H9 (cell line): ENCODE results near the gene MAP7. TPM values are rescaled to one million over a fixed set of nuclear protein-coding genes. Genes with fewer than 3 reads are reported as not detected.

ENCODE experiments used
- DNase-seq: peaks from one replicate; pipeline ENCODE4 v3.0.0-alpha.2; 2017
- H2AFZ ChIP-seq: one replicate; pipeline ENCODE4 v1.6.1; 2013; ENCODE audit warnings: mild to moderate bottlenecking, low read length, control low read depth, moderate library complexity
- H2AK5ac ChIP-seq: 2 replicates; pipeline ENCODE4 v1.6.1; 2013; ENCODE audit warnings: low read length, control low read depth, mixed read lengths; ENCODE audit not compliant: insufficient read length
- H2BK120ac ChIP-seq: one replicate; pipeline ENCODE4 v1.6.1; 2013; ENCODE audit warnings: low read depth, mild to moderate bottlenecking, low read length, control low read depth, inconsistent platforms; ENCODE audit not compliant: poor library complexity, severe bottlenecking
- H2BK12ac ChIP-seq: 2 replicates; pipeline ENCODE4 v1.6.1; 2013; ENCODE audit warnings: low read length, control low read depth, mixed read lengths, low read depth; ENCODE audit not compliant: insufficient read length
- H2BK15ac ChIP-seq: 2 replicates; pipeline ENCODE4 v1.6.1; 2013; ENCODE audit warnings: low read depth, low read length, control low read depth
- H2BK20ac ChIP-seq: one replicate; pipeline ENCODE4 v1.6.1; 2013; ENCODE audit warnings: low read depth, mild to moderate bottlenecking, low read length, control low read depth, inconsistent platforms; ENCODE audit not compliant: poor library complexity, severe bottlenecking
- H2BK5ac ChIP-seq: 2 replicates; pipeline ENCODE4 v1.6.1; 2013; ENCODE audit warnings: low read length, control low read depth, mixed read lengths; ENCODE audit not compliant: insufficient read length
- H3K14ac ChIP-seq: 2 replicates; pipeline ENCODE4 v1.6.1; 2013; ENCODE audit warnings: low read length, control low read depth; ENCODE audit not compliant: insufficient read depth
- H3K18ac ChIP-seq: 2 replicates; pipeline ENCODE4 v1.6.1; 2013; ENCODE audit warnings: low read depth, mild to moderate bottlenecking, mixed read lengths, low read length, control low read depth; ENCODE audit not compliant: insufficient read length
- H3K23ac ChIP-seq: 2 replicates; pipeline ENCODE4 v1.6.1; 2013; ENCODE audit warnings: low read length, control low read depth, mixed read lengths, low read depth; ENCODE audit not compliant: insufficient read length
- H3K23me2 ChIP-seq: 2 replicates; pipeline ENCODE4 v1.6.1; 2013; ENCODE audit warnings: low read depth, mild to moderate bottlenecking, mixed read lengths, low read length, control low read depth; ENCODE audit not compliant: insufficient read length, poor library complexity, severe bottlenecking
- H3K27ac ChIP-seq: 2 replicates; pipeline ENCODE4 v1.5.1; 2013; ENCODE audit warnings: low read length, control low read depth, mixed read lengths, low read depth; ENCODE audit not compliant: insufficient read length
- H3K27me3 ChIP-seq: 2 replicates; pipeline ENCODE4 v1.6.1; 2013; ENCODE audit warnings: low read length, control low read depth, inconsistent platforms; ENCODE audit not compliant: insufficient read depth
- H3K4ac ChIP-seq: 2 replicates; pipeline ENCODE4 v1.6.1; 2013; ENCODE audit warnings: low read depth, mild to moderate bottlenecking, control low read depth, inconsistent platforms, low read length, moderate library complexity
- H3K4me1 ChIP-seq: 2 replicates; pipeline ENCODE4 v1.6.1; 2013; ENCODE audit warnings: low read length, control low read depth, inconsistent platforms; ENCODE audit not compliant: insufficient read depth
- H3K4me2 ChIP-seq: 2 replicates; pipeline ENCODE4 v1.6.1; 2013; ENCODE audit warnings: low read length, control low read depth, mixed read lengths; ENCODE audit not compliant: insufficient read length, insufficient read depth
- H3K56ac ChIP-seq: 2 replicates; pipeline ENCODE4 v1.6.1; 2013; ENCODE audit warnings: low read depth, mild to moderate bottlenecking, mixed read lengths, low read length, control low read depth; ENCODE audit not compliant: insufficient read length
- H3K79me1 ChIP-seq: 2 replicates; pipeline ENCODE4 v1.6.1; 2013; ENCODE audit warnings: low read depth, mild to moderate bottlenecking, moderate library complexity, low read length, control low read depth, inconsistent platforms; ENCODE audit not compliant: insufficient read depth, poor library complexity, severe bottlenecking
- H3K79me2 ChIP-seq: 2 replicates; pipeline ENCODE4 v1.6.1; 2013; ENCODE audit warnings: low read length, control low read depth, inconsistent platforms; ENCODE audit not compliant: insufficient read depth
- H3K9ac ChIP-seq: 2 replicates; pipeline ENCODE4 v1.6.1; 2013; ENCODE audit warnings: low read length, control low read depth, mixed read lengths; ENCODE audit not compliant: insufficient read length; ENCODE audit errors: extremely low read depth
- H3K9me3 ChIP-seq: one replicate; pipeline ENCODE4 v1.6.1; 2013; ENCODE audit warnings: low read depth, low read length, inconsistent platforms; ENCODE audit not compliant: control insufficient read depth
- H3T11ph ChIP-seq: one replicate; pipeline ENCODE4 v1.6.1; 2013; ENCODE audit warnings: mild to moderate bottlenecking, low read length, control low read depth, inconsistent platforms
- H4K20me1 ChIP-seq: one replicate; pipeline ENCODE4 v1.6.1; 2013; ENCODE audit not compliant: control insufficient read depth, insufficient read length, insufficient read depth
- H4K5ac ChIP-seq: 2 replicates; pipeline ENCODE4 v1.6.1; 2013; ENCODE audit warnings: low read depth, mild to moderate bottlenecking, mixed read lengths, low read length, control low read depth; ENCODE audit not compliant: insufficient read length
- H4K8ac ChIP-seq: replicated peaks from 2 replicates; pipeline ENCODE4 v1.6.1; 2013; ENCODE audit warnings: low read length, control low read depth, mixed read lengths, low read depth; ENCODE audit not compliant: insufficient read length
- H4K91ac ChIP-seq: 2 replicates; pipeline ENCODE4 v1.6.1; 2013; ENCODE audit warnings: low read depth, mild to moderate bottlenecking, moderate library complexity, mixed read lengths, low read length, control low read depth; ENCODE audit not compliant: insufficient read length
- H3K27ac Mint-ChIP-seq, 3 experiments: 2 replicates in 2 of 3; 3 replicates in 1 of 3; pipeline ENCODE4 v1.8.0; 2020 to 2021; ENCODE audit warnings: mixed read lengths in 3 of 3, mild to moderate bottlenecking in 1 of 3, moderate library complexity in 1 of 3
- H3K27me3 Mint-ChIP-seq: 2 replicates; pipeline ENCODE4 v1.8.0; 2021; ENCODE audit warnings: low read depth, mild to moderate bottlenecking, moderate library complexity, mixed read lengths
- H3K36me3 Mint-ChIP-seq, 3 experiments: 2 replicates in 2 of 3; 3 replicates in 1 of 3; pipeline ENCODE4 v1.8.0; 2020 to 2021; ENCODE audit warnings: low read depth in 3 of 3, mixed read lengths in 3 of 3; ENCODE audit not compliant: insufficient read depth in 1 of 3
- H3K4me1 Mint-ChIP-seq, 2 experiments: 2 replicates each; pipeline ENCODE4 v1.8.0; 2020; ENCODE audit warnings: mixed read lengths in 2 of 2
- H3K4me3 Mint-ChIP-seq, 2 experiments: 2 replicates in 1 of 2; 3 replicates in 1 of 2; pipeline ENCODE4 v1.8.0; 2020 to 2021; ENCODE audit warnings: mild to moderate bottlenecking in 2 of 2, mixed read lengths in 2 of 2, moderate library complexity in 1 of 2
- H3K9me3 Mint-ChIP-seq, 2 experiments: 2 replicates in 1 of 2; 3 replicates in 1 of 2; pipeline ENCODE4 v1.8.0; 2020; ENCODE audit warnings: mild to moderate bottlenecking in 2 of 2, mixed read lengths in 2 of 2, moderate library complexity in 1 of 2
- WGBS: extraction: QIAGEN DNeasy Blood & Tissue Kit; methylation state at CpG from one replicate; pipeline ENCODE4 v1.1.7; 2013; ENCODE audit warnings: missing lambda C conversion rate, low lambda C conversion rate, mixed read lengths; ENCODE audit not compliant: insufficient read length; ENCODE audit errors: extremely low coverage; 5-methylcytosine and 5-hydroxymethylcytosine counted together
- total RNA-seq: library from RNA; stranded (reverse); gene quantifications from 2 replicates; pipeline ENCODE4 v1.2.1, GENCODE V29; 2021
- TF ChIP-seq, protein P1 (sequence below): fragments of 200-600 bp; sonication (generic); conservative IDR thresholded peaks from 3 replicates; pipeline ENCODE4 v1.8.0; 2021; ENCODE audit warnings: antibody characterized with exemption, mild to moderate bottlenecking

Gene MAP7
- total RNA-seq, 1 experiment from 2014 or later: 51.1 TPM

DNA sequence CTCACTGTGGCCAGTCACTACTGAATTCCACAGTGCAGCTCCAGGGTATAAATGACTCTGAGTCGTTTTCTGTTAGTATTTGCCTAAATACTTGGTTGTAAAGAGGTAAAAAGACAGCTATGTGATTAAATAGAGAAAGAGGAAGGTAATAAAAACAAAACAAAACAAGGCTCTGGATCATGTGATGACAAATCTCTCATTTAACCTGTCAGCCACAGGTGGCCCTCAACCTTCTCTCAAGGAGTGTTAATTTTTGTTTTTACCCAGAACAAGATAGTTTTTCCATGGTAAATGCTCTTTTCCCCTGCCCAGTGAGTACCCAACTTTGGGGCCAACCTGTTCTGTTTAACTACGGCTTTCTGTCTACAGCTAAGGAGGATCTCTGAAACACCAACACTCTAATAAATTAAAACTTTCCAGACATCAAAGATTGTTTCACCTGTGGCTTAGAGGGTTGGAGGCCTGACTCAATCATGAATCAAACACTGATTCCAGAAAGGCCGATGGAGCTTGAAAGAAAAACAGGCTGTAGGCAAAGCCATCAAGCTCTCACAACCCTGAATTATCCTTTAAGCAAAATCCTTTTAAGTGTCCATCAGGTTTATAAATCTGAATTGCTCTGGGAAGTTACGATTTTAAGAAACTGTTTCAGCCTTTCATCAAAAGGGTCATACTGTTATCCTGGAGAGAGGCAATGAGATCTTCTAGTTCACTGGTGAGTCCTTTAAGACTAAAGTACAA is 179.1 kb downstream of the MAP7 start:
- Histone ChIP-seq H2BK120ac (no peak overlapping the region), H3K27ac (no peak overlapping the region), H3K4me1 (no peaks in the 10 kb centered on the region), H2AFZ (no peak overlapping the region), H2BK15ac (no peak overlapping the region), H2BK5ac (no peak overlapping the region), H3K23ac (no peak overlapping the region), H4K8ac (no peak overlapping the region), H3K27me3 (no peaks in the 10 kb centered on the region), H3T11ph (no peak overlapping the region), H2AK5ac (no peak overlapping the region), H4K5ac (no peak overlapping the region), H3K79me2 (no peaks in the 10 kb centered on the region), H3K14ac (no peak overlapping the region), H4K91ac (no peak overlapping the region), H3K4ac (no peak overlapping the region), H3K9me3 (no peaks in the 10 kb centered on the region), H3K9ac (no peak overlapping the region), H3K18ac (no peak overlapping the region), H3K79me1 (no peaks in the 10 kb centered on the region), H3K56ac (no peak overlapping the region), H2BK12ac (no peak overlapping the region), H3K4me2 (no peak overlapping the region), H4K20me1 (no peaks in the 10 kb centered on the region), H3K23me2 (no peaks in the 10 kb centered on the region), H2BK20ac (no peak overlapping the region)
- Mint-ChIP-seq H3K36me3 (peaks cover 1 to 12% (median 9%) of the 10 kb centered on the region in 3 experiments; a peak in 5 of 7 replicates), H3K27ac (no peak overlapping the region; a peak in 1 of 7 replicates), H3K4me3 (no peak overlapping the region), H3K9me3 (no peaks in the 10 kb centered on the region), H3K4me1 (peaks cover 0 to 3% of the 10 kb centered on the region in 2 experiments; a peak in 1 of 4 replicates), H3K27me3 (no peaks in the 10 kb centered on the region)
- no peak for DNase-seq
- TF ChIP-seq, protein P1, sequence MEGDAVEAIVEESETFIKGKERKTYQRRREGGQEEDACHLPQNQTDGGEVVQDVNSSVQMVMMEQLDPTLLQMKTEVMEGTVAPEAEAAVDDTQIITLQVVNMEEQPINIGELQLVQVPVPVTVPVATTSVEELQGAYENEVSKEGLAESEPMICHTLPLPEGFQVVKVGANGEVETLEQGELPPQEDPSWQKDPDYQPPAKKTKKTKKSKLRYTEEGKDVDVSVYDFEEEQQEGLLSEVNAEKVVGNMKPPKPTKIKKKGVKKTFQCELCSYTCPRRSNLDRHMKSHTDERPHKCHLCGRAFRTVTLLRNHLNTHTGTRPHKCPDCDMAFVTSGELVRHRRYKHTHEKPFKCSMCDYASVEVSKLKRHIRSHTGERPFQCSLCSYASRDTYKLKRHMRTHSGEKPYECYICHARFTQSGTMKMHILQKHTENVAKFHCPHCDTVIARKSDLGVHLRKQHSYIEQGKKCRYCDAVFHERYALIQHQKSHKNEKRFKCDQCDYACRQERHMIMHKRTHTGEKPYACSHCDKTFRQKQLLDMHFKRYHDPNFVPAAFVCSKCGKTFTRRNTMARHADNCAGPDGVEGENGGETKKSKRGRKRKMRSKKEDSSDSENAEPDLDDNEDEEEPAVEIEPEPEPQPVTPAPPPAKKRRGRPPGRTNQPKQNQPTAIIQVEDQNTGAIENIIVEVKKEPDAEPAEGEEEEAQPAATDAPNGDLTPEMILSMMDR: no peak
- no CpG with 5 or more reads among the region's 4 CpGs for WGBS
